HEK293T (cell line): ENCODE results near the gene CFAP299.
"Not testable (repeated sequence)": the region's sequence is repeated elsewhere in the genome, so short reads cannot be mapped to it uniquely, and the experiment has no call there.

Source experiments
- CTCF ChIA-PET: fragments of 350-600 bp; formaldehyde crosslinking; extraction: SDS; loops from one replicate; lab custom pipeline; 2021; ENCODE audit warnings: antibody characterized with exemption, inconsistent platforms; lab: Yijun Ruan, JAX
- POLR2A ChIA-PET: fragments of 350-600 bp; formaldehyde crosslinking; extraction: SDS; loops from one replicate; lab custom pipeline; 2020; ENCODE audit warnings: antibody characterized with exemption, inconsistent platforms; lab: Yijun Ruan, JAX
- DNase-seq: peaks from one replicate; pipeline ENCODE4 v3.0.0; 2012; ENCODE audit warnings: mixed read lengths; ENCODE audit errors: extremely low spot score
- ARNT ChIP-seq: fragments of 450-650 bp; IDR thresholded peaks from 2 replicates; pipeline ENCODE4 v1.6.1; 2017; ENCODE audit warnings: mild to moderate bottlenecking
- BHLHE40 ChIP-seq: fragments of 450-650 bp; IDR thresholded peaks from 2 replicates; pipeline ENCODE4 v1.6.1; 2016; ENCODE audit warnings: mild to moderate bottlenecking, moderate library complexity, borderline replicate concordance
- CTBP1 ChIP-seq: fragments of 450-650 bp; IDR thresholded peaks from 2 replicates; pipeline ENCODE4 v1.6.1; 2016; ENCODE audit warnings: borderline replicate concordance
- ELF4 ChIP-seq: fragments of 450-650 bp; IDR thresholded peaks from 2 replicates; pipeline ENCODE4 v1.6.1; 2017; ENCODE audit warnings: antibody characterized with exemption
- FOXA1 ChIP-seq: fragments of 450-650 bp; IDR thresholded peaks from 2 replicates; pipeline ENCODE4 v1.6.1; 2016; ENCODE audit warnings: mild to moderate bottlenecking
- FOXK2 ChIP-seq: fragments of 450-650 bp; IDR thresholded peaks from 2 replicates; pipeline ENCODE4 v1.6.1; 2016; ENCODE audit warnings: mild to moderate bottlenecking
- FOXM1 ChIP-seq: fragments of 450-650 bp; IDR thresholded peaks from 2 replicates; pipeline ENCODE4 v1.6.1; 2017; ENCODE audit warnings: mild to moderate bottlenecking, borderline replicate concordance
- HDGF ChIP-seq: fragments of 450-650 bp; IDR thresholded peaks from 2 replicates; pipeline ENCODE4 v1.6.1; 2017; ENCODE audit warnings: antibody characterized with exemption, borderline replicate concordance
- L3MBTL2 ChIP-seq: fragments of 450-650 bp; conservative IDR thresholded peaks from 2 replicates; pipeline ENCODE4 v1.6.1; 2016; ENCODE audit warnings: mild to moderate bottlenecking
- LEF1 ChIP-seq: fragments of 450-650 bp; IDR thresholded peaks from 2 replicates; pipeline ENCODE4 v1.6.1; 2017; ENCODE audit warnings: mild to moderate bottlenecking, borderline replicate concordance
- NFRKB ChIP-seq: fragments of 450-650 bp; IDR thresholded peaks from 2 replicates; pipeline ENCODE4 v1.6.1; 2016; ENCODE audit warnings: mild to moderate bottlenecking, moderate library complexity
- PKNOX1 ChIP-seq: fragments of 450-650 bp; IDR thresholded peaks from 2 replicates; pipeline ENCODE4 v1.6.1; 2016
- SP1 ChIP-seq: fragments of 450-650 bp; IDR thresholded peaks from 2 replicates; pipeline ENCODE4 v1.6.1; 2017
- SUZ12 ChIP-seq: fragments of 450-650 bp; IDR thresholded peaks from 2 replicates; pipeline ENCODE4 v1.6.1; 2016; ENCODE audit warnings: mild to moderate bottlenecking
- TARDBP ChIP-seq: fragments of 450-650 bp; IDR thresholded peaks from 2 replicates; pipeline ENCODE4 v1.6.1; 2016
- ZNF384 ChIP-seq: fragments of 450-650 bp; IDR thresholded peaks from 2 replicates; pipeline ENCODE4 v1.6.1; 2016

CFAP299 gene

GRCh38 chr4:80615099-80615498 lies 279.6 kb downstream of the CFAP299 start:
- ChIA-PET POLR2A (no interaction called here), CTCF (interaction anchor here (0.6 kb wide), 1 partner anchor 210 kb away, joined by 4 read pairs; no protein-coding TSS in a partner anchor)
- TF ChIP-seq HDGF, result no peak
- no peak for TF ChIP-seq ZNF384
- TF ChIP-seq FOXA1, result no peak
- no peak for TF ChIP-seq PKNOX1
- TF ChIP-seq CTBP1, result no peak
- no peak for TF ChIP-seq TARDBP
- no peak for TF ChIP-seq ARNT
- TF ChIP-seq FOXM1, result no peak
- no peak for TF ChIP-seq ELF4
- no peak for TF ChIP-seq FOXK2
- TF ChIP-seq NFRKB, result no peak
- no peak for TF ChIP-seq LEF1
- no peak for TF ChIP-seq SUZ12
- TF ChIP-seq SP1, result no peak
- TF ChIP-seq L3MBTL2, result no peak
- no peak for TF ChIP-seq BHLHE40
- no peak for DNase-seq

- CTCF ChIA-PET, result no interaction called here
- POLR2A ChIA-PET, result no interaction called here
- TF ChIP-seq CTBP1, result no peak
- no peak for DNase-seq
These were observed 283.6 kb downstream of the CFAP299 start for GRCh38 chr4:80619070-80619674.

- DNase-seq, result no peak
- TF ChIP-seq NFRKB, result no peak
- TF ChIP-seq TARDBP, result no peak
- TF ChIP-seq BHLHE40, result no peak
- CTCF ChIA-PET, result no interaction called here
- POLR2A ChIA-PET, result no interaction called here
These were observed 296.3 kb downstream of the CFAP299 start for GRCh38 chr4:80631861-80632260.

- no peak for TF ChIP-seq TARDBP
- no peak for TF ChIP-seq ARNT
- TF ChIP-seq L3MBTL2, result no peak
- no peak for TF ChIP-seq FOXM1
- TF ChIP-seq CTBP1, result no peak
- no peak for TF ChIP-seq FOXA1
- no peak for TF ChIP-seq ELF4
- no peak for TF ChIP-seq HDGF
- no peak for DNase-seq
- ChIA-PET POLR2A (no interaction called here), CTCF (no interaction called here)
These were observed 301.7 kb downstream of the CFAP299 start for GRCh38 chr4:80637190-80637589.

- DNase-seq, result no peak
- CTCF ChIA-PET, result interaction anchor here (0.6 kb wide), 1 partner anchor 18 kb away, joined by 3 read pairs; no protein-coding TSS in a partner anchor
- TF ChIP-seq PKNOX1 (no peak), ELF4 (no peak), FOXK2 (no peak), BHLHE40 (no peak), SP1 (no peak), NFRKB (no peak), LEF1 (no peak)
- POLR2A ChIA-PET, result interaction anchor here (0.8 kb wide), 1 partner anchor 174 kb away, joined by 3 read pairs; no protein-coding TSS in a partner anchor
These were observed 310.5 kb downstream of the CFAP299 start for GRCh38 chr4:80646061-80646460.

- POLR2A ChIA-PET, result no interaction called here
- TF ChIP-seq ZNF384, result no peak
- TF ChIP-seq ELF4, result no peak
- TF ChIP-seq PKNOX1, result no peak
- TF ChIP-seq L3MBTL2, result no peak
- TF ChIP-seq SUZ12, result no peak
- no peak for TF ChIP-seq LEF1
- no peak for TF ChIP-seq FOXA1
- no peak for TF ChIP-seq TARDBP
- TF ChIP-seq FOXK2, result no peak
- no peak for TF ChIP-seq SP1
- no peak for TF ChIP-seq BHLHE40
- no peak for TF ChIP-seq NFRKB
- no peak for TF ChIP-seq FOXM1
- no peak for TF ChIP-seq HDGF
- no peak for TF ChIP-seq ARNT
- no peak for TF ChIP-seq CTBP1
- CTCF ChIA-PET, result no interaction called here
- no peak for DNase-seq
These were observed 320.1 kb downstream of the CFAP299 start for GRCh38 chr4:80655662-80656061.

- DNase-seq, POLR2A ChIA-PET, CTCF ChIA-PET: not testable (repeated sequence)
These were observed 334.6 kb downstream of the CFAP299 start for GRCh38 chr4:80670118-80670517.
